Measurements from ENCODE around the gene COBL. TPM values are rescaled to one million over a fixed set of nuclear protein-coding genes. Genes with fewer than 3 reads are reported as not detected.

Gene COBL
- total RNA-seq, 4 donors from 2014 or later: 5.9 to 21.3 (median 7.8) TPM

GRCh38 chr7:51027106-51027934 is 289.3 kb downstream of the COBL start:
- H3K36me3 ChIP-seq: peaks cover 0 to 34% (median 0%) of the 10 kb centered on the region in 3 donors
- 84 to 95% methylated on average over 10 of the region's 10 CpGs for WGBS, 2 donors
- intact Hi-C loops (cut with DNase I): no loop called here
- TF ChIP-seq CTCF (IDR thresholded peaks at IDR 0.05) (no peak), POLR2A (IDR thresholded peaks at IDR 0.05) (no peak)
- H3K27ac ChIP-seq: no peak overlapping the region
- H3K4me1 ChIP-seq: no peaks in the 10 kb centered on the region
- DNase-seq: no peak
- H3K27me3 ChIP-seq: no peaks in the 10 kb centered on the region
- H3K9me3 ChIP-seq: no peaks in the 10 kb centered on the region
- no peak overlapping the region for H3K4me3 ChIP-seq

DNA sequence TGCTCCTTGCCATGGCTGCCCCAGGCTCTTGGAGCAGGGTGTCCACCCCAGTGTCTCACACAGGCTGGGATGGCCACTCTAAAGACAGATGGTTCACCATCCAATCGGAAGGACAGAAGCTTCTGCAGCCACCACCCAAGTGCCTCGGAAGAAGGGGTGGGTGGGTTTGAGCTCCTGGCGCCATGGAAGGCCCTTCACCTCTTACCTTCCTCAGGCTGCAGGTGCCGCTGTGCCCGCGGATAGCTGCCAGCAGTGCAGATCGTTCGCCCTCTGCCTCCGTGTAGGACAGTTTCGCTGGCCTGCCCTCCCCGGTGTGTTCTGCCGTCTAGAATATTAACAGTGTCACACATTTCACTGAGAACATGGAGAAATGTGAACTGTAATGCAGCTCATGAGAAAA is 290.3 kb downstream of the COBL start:
- no peak for DNase-seq
- no peak for TF ChIP-seq CTCF (IDR thresholded peaks at IDR 0.05)
- TF ChIP-seq POLR2A (IDR thresholded peaks at IDR 0.05): no peak
- H3K27ac ChIP-seq: no peak overlapping the region
- H3K36me3 ChIP-seq: peaks cover 0 to 34% (median 0%) of the 10 kb centered on the region in 3 donors
- H3K9me3 ChIP-seq: no peaks in the 10 kb centered on the region
- no peaks in the 10 kb centered on the region for H3K4me1 ChIP-seq
- WGBS, 2 donors: 100% methylated on average over 5 of the region's 12 CpGs; no CpG with 5 or more reads in 1 of the 2 donors
- intact Hi-C loops (cut with DNase I): no loop called here
- no peaks in the 10 kb centered on the region for H3K27me3 ChIP-seq
- H3K4me3 ChIP-seq: no peak overlapping the region

DNA sequence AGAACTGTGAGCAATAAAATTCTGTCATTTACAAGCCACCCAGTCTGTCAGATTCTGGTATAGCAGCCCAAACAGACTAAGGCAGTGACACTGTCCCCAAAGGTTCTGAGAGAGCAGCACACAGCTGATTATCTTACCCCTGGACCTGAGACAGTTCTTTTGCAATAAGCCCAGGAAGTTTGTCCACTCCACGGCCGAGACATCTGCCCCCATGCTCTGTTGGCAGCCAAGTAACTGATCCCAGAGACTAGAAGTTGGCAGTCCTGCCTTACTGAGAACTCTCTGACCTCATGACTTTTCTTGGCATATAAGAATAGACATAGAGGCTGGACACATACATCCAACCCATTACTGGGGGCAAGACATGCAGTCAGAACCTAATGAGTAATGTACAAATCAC is 290.9 kb downstream of the COBL start:
- H3K36me3 ChIP-seq: peaks cover 0 to 34% (median 0%) of the 10 kb centered on the region in 3 donors
- H3K4me3 ChIP-seq: no peak overlapping the region
- H3K27me3 ChIP-seq: no peaks in the 10 kb centered on the region
- no peak for DNase-seq
- H3K9me3 ChIP-seq: no peaks in the 10 kb centered on the region
- intact Hi-C loops (cut with DNase I): no loop called here
- 38% methylated on average over 2 of the region's 2 CpGs; no CpG with 5 or more reads in 1 of the 2 donors for WGBS, 2 donors
- H3K27ac ChIP-seq: no peak overlapping the region
- H3K4me1 ChIP-seq: no peaks in the 10 kb centered on the region
- TF ChIP-seq POLR2A (IDR thresholded peaks at IDR 0.05) (no peak), CTCF (IDR thresholded peaks at IDR 0.05) (no peak)

- Histone ChIP-seq H3K36me3 (peaks cover 0 to 34% (median 0%) of the 10 kb centered on the region in 3 donors), H3K27ac (no peak overlapping the region), H3K4me3 (no peak overlapping the region), H3K27me3 (no peaks in the 10 kb centered on the region), H3K4me1 (no peaks in the 10 kb centered on the region), H3K9me3 (no peaks in the 10 kb centered on the region)
- intact Hi-C loops (cut with DNase I): no loop called here
- TF ChIP-seq CTCF (IDR thresholded peaks at IDR 0.05): no peak
- no peak for TF ChIP-seq POLR2A (IDR thresholded peaks at IDR 0.05)
- no peak for DNase-seq
- 93 to 96% methylated on average over 8 to 10 of the region's 16 CpGs for WGBS, 2 donors
Measured at GRCh38 chr7:51024867-51025266, 291.7 kb downstream of the COBL start.

DNA sequence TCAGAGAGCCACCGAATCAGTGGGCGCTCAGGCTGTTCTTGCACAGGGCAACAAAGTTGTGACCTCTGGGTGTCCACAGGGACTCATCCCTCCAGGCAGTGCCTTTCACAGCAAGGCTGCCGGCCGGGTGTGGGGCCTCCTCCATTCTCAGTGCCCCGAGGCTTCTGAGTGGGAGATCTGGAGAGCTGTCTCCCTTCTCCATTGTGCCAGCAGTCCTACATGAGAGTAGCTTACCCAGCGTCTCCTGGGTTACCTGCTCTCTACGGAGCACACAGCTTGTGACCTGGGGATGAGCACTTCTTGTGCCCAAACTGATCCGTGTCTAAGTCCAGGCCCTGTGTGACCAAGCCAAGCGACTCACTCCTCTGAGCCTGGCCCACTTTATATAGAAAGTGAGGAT is 293.1 kb downstream of the COBL start:
- H3K27ac ChIP-seq: no peak overlapping the region
- H3K36me3 ChIP-seq: peaks cover 0 to 25% (median 0%) of the 10 kb centered on the region in 3 donors
- H3K4me1 ChIP-seq: no peaks in the 10 kb centered on the region
- DNase-seq: no peak
- 92% methylated on average over 2 of the region's 9 CpGs; no CpG with 5 or more reads in 1 of the 2 donors for WGBS, 2 donors
- no peaks in the 10 kb centered on the region for H3K27me3 ChIP-seq
- intact Hi-C loops (cut with DNase I): no loop called here
- TF ChIP-seq CTCF (IDR thresholded peaks at IDR 0.05) (no peak), POLR2A (IDR thresholded peaks at IDR 0.05) (no peak)
- H3K9me3 ChIP-seq: no peaks in the 10 kb centered on the region
- no peak overlapping the region for H3K4me3 ChIP-seq
